Skeletal muscle cell (primary cell): ENCODE measurements around the gene ABCC5.

Source experiments
- DNase-seq: peaks from one replicate; pipeline ENCODE4 v3.0.0-alpha.2; 2010; ENCODE audit warnings: low read depth
- H3K4me3 ChIP-seq: 2 replicates; pipeline ENCODE4 v1.5.1; 2011; ENCODE audit warnings: low read depth, mild to moderate bottlenecking, control low read depth, low read length, moderate library complexity

Gene ABCC5

GRCh38 chr3:183875411-183875810, 142.3 kb downstream of the ABCC5 start:
- no peak for DNase-seq
- H3K4me3 ChIP-seq: no peak overlapping the region

- DNase-seq: no peak
These were observed 143.8 kb downstream of the ABCC5 start for GRCh38 chr3:183873914-183874313.

GRCh38 chr3:183871541-183871940, 146.1 kb downstream of the ABCC5 start:
- no peak overlapping the region for H3K4me3 ChIP-seq
- no peak for DNase-seq

More at GRCh38 chr3:183873914-183874313, 143.8 kb downstream of the ABCC5 start:
- no peak overlapping the region for H3K4me3 ChIP-seq

- no peak overlapping the region for H3K4me3 ChIP-seq
- no peak for DNase-seq
These were observed 147.1 kb downstream of the ABCC5 start for GRCh38 chr3:183870563-183870962.
